ENCODE data around the gene NAP1L1. TPM values are rescaled to one million over a fixed set of nuclear protein-coding genes. Genes with fewer than 3 reads are reported as not detected.

Gene NAP1L1
- total RNA-seq, 2 experiments from 2014 or later: 434 to 655 TPM

DNA sequence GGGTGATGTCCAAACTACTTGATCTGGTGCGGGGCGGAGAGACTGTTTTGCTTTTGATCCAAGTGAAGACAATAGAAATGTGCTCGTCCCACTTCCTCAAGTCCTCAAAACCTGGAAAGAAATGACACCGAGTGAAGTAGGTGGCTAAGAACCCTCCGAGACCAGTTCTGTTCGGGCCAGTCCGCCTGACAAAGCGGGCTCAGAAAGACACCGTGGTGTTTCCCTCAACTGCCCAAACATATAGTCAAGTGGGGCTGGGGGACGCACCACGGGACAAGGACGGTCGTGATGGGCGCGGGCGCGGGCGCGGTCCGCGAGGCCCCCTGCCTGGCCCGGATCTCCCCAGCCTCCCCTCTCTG, 54.5 kb downstream of the NAP1L1 start:
- H3K4me1 Mint-ChIP-seq: peaks cover 63% of the 10 kb centered on the region
- peak overlapping the region; percentile 89 for H3K4me3 Mint-ChIP-seq
- CTCF ChIA-PET: interaction anchor here (0.8 to 7.9 kb wide), 12 partner anchors 9 to 519 kb away, joined by 3 to 86 read pairs (median 12); no protein-coding TSS in a partner anchor
- H3K27me3 Mint-ChIP-seq: peaks cover 4% of the 10 kb centered on the region
- peaks cover 49% of the 10 kb centered on the region for H3K36me3 Mint-ChIP-seq
- ATAC-seq (peak; percentile 1), DNase-seq (peak; percentile 61)
- peak overlapping the region; percentile 97 for H3K27ac Mint-ChIP-seq
- no peaks in the 10 kb centered on the region for H3K9me3 Mint-ChIP-seq (ENCODE audit: low read depth)

DNA sequence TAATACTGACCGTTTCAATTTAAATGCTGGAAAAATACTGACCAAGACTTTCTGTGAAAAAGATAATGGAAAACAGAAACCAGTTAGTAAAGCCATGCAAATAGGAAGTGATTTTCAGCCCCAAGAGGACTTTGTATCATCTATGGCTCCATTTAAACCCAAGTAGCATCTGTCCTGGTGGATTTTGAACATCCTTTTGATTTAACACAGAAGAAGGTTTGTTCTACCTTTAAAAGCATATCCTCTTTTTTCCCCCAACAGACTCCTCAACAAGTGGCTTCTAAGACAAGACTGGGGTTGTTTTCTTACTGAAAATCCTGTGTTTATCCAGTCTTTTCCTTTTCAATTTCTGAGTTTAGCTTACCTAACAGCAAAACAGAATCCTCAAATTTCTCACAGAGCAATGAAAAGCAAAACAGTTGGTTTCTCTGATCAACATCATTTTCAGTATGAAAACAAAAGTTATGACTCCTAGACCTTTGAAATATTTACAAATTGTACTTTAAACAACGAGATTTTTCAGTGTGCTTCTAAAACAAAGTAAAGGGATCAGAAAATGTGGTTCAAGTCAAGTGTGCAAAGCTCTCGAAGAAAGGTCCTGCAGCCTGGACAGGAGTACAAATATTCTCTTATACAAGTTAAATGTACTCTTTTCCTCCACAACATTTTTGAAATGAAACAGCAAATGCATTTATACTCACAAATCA, 55.8 kb downstream of the NAP1L1 start:
- CTCF ChIA-PET: interaction anchor here (0.8 to 7.9 kb wide), 5 partner anchors 8 to 501 kb away, joined by 3 to 86 read pairs (median 3); no protein-coding TSS in a partner anchor
- peaks cover 49% of the 10 kb centered on the region for H3K36me3 Mint-ChIP-seq
- no peak for ATAC-seq

DNA sequence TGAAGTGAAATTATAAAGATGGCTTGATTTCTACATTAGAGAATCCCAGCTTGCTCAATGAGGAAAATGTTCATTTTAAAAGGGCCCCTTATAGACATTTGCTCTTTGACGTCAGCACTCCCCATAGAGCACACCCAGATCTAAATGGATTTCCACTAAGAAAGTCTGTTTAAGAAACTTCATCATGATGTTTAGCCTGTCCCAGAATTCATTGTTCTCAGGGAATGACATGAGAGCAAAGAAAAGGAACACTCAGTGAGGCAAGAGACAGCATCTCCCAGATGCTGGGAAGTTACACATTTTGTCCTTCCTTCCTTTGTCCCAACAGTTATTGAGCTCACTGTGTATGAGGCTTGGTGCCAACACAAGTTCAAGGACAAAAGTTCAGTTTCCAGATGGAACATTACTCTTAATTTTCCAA, 57.8 kb downstream of the NAP1L1 start:
- H3K4me1 Mint-ChIP-seq: peaks cover 64% of the 10 kb centered on the region
- peaks cover 4% of the 10 kb centered on the region for H3K27me3 Mint-ChIP-seq
- no peaks in the 10 kb centered on the region for H3K9me3 Mint-ChIP-seq (ENCODE audit: low read depth)
- H3K27ac Mint-ChIP-seq: peak overlapping the region; percentile 63
- peaks cover 46% of the 10 kb centered on the region for H3K36me3 Mint-ChIP-seq
- CTCF ChIA-PET: no interaction called here
- peak overlapping the region; percentile 29 for H3K4me3 Mint-ChIP-seq
- no peak for DNase-seq
- no peak for ATAC-seq

More for the DNA sequence above, 55.8 kb downstream of the NAP1L1 start:
- Mint-ChIP-seq H3K9me3 (ENCODE audit: low read depth) (no peaks in the 10 kb centered on the region), H3K27me3 (peaks cover 4% of the 10 kb centered on the region), H3K4me1 (peaks cover 65% of the 10 kb centered on the region), H3K27ac (peak overlapping the region; percentile 71), H3K4me3 (peak overlapping the region; percentile 89)
- DNase-seq: no peak

DNA sequence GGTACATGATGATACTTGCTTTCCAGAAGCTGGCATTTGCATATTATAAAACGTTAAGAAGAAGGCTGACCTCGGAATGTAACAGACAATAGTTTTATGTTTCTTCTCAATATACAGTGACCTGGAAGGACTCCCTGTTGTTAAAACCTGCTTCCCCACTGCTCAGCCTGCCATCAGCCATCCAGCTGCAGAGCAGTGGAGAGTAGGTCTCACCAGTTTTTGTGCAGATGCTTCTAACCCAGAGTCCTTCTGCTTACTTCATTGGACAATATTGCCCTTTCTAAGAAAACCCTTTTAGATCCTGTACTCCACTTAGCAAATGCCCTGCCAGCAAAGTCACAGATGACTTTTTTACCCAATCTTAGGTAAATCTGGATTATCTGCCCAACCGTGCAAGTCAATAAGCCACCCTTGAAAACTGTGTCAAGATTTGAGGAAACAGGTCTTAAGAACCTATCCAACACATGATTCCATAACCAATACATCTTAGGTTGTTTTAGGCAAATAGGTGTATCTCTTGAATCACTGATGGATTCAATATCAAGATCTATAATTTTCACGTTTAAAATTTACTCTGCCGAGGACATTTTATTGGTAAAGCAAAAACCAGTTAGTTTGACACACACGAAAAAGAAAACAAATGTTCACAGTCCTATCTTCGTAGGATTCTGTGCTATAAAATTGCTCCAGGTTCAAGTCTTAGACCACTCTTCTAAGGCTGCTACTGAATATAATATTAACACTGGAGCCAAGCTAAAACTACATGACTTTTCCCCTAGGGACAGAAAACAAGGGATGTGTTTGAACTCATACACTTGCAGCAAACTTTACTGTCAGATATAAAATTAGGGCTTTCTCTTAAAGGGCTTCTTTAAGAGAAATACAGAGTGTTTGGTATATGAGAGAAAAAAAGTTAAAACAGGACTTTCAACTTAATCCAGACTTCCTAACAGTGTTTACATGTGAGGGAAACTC, 58.6 kb downstream of the NAP1L1 start:
- Mint-ChIP-seq H3K4me1 (peaks cover 71% of the 10 kb centered on the region), H3K36me3 (peaks cover 46% of the 10 kb centered on the region), H3K4me3 (no peak overlapping the region), H3K9me3 (ENCODE audit: low read depth) (no peaks in the 10 kb centered on the region), H3K27me3 (peaks cover 4% of the 10 kb centered on the region), H3K27ac (peak overlapping the region; percentile 48)
- ATAC-seq: no peak
- DNase-seq: no peak
- CTCF ChIA-PET: interaction anchor here (1.4 to 2.3 kb wide), 3 partner anchors 89 to 209 kb away, joined by 3 to 5 read pairs (median 4); no protein-coding TSS in a partner anchor

DNA sequence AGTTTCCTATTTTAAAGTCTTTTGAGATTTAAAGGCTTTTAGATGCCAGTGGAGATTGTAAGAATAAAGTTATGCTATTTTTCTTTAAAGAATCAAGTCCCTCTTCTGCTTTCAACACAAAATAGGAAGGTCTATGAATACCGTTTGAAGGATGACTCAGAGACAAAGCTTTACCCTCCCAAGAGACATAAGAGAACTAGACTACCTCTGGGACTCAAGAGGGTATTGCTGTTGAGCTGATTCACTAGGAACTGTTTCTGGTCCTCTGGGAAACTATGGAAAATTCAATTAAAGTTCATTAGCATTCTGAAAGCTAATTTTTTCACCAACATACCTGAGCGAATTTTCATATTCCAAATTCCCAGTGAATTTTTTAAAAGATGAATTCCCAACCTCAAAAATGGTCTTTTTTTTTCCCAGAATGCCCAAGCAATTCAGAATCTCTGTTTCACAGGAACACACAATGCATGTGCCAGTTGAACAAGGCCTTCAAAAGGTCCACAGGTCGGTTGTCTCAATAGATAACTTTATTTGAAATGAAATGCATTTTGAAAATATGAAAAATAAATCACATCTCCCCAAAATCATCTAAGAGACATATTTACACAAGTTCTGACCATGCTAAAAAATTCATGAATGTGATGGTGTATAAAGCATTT, 59.4 kb downstream of the NAP1L1 start:
- Mint-ChIP-seq H3K9me3 (ENCODE audit: low read depth) (no peaks in the 10 kb centered on the region), H3K36me3 (peaks cover 38% of the 10 kb centered on the region), H3K27ac (peak overlapping the region; percentile 48), H3K27me3 (no peaks in the 10 kb centered on the region), H3K4me3 (no peak overlapping the region), H3K4me1 (peaks cover 73% of the 10 kb centered on the region)
- CTCF ChIA-PET: interaction anchor here (1.4 to 2.3 kb wide), 3 partner anchors 88 to 208 kb away, joined by 3 to 5 read pairs (median 4); no protein-coding TSS in a partner anchor
- DNase-seq: no peak
- ATAC-seq: no peak

DNA sequence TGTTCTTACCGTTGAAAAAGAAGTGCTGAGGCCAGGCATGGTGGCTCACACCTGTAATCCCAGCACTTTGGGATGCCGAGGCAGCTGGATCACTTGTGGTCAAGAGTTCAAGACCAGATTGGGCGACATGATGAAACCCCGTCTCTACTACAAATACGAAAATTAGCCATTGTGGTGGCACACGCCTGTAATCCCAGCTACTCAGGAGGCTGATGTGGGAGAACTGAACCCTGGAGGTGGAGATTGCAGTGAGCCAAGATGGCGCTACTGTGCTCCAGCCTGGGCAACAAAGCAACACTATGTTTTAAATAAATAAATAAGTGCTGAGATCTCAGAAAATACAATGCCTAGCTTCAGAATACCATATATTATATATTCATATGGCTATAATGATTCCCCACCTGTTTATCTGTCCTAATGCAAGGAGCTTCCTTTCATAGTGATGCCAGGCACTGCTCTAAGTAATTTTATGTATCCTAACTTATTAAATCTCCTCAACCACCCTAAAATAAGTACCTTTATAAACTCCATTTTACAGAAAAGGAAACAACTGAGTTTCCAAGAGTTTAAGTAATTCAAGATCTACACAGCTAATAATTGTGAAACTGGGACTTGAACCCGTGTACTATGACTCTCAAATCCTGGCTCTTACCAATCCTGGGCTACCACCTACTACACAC, 60.2 kb downstream of the NAP1L1 start:
- peaks cover 31% of the 10 kb centered on the region for H3K36me3 Mint-ChIP-seq
- ATAC-seq (no peak), DNase-seq (no peak)
- peak overlapping the region; percentile 7 for H3K27ac Mint-ChIP-seq
- peaks cover 80% of the 10 kb centered on the region for H3K4me1 Mint-ChIP-seq
- CTCF ChIA-PET: interaction anchor here (1.4 to 6.0 kb wide), 5 partner anchors 8 to 207 kb away, joined by 3 to 86 read pairs (median 4); partner anchors contain the start of gene PHLDA1
- H3K4me3 Mint-ChIP-seq: no peak overlapping the region
- no peaks in the 10 kb centered on the region for H3K9me3 Mint-ChIP-seq (ENCODE audit: low read depth)
- H3K27me3 Mint-ChIP-seq: no peaks in the 10 kb centered on the region

DNA sequence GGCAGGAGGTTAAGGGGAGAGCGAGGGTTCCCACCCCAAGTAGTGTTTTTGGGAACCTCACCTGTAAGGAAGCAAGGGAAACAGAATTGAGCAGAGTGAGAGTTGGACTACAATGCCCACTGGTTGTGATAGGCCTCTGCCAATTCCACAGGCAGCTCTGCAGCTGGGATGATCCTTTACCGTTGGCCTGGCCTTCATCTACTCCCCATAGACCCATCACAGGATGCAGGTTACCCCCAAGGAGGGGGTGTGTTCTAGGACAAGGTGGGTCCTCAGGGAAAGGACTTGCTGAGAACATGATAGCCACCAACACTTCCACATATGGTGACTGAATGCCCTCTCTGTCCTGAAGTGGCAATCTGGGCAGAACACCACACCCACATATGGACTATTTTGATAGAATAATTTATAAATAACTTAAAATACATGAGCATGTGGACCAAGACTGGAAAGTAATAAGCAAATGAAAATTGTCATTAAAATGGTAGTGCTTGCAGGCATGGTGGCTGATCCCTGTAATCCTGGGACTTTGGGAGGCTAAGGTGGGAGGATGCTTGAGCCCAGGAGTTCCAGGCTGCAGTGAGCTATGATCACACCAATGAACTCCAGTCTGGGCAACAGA, 61.3 kb downstream of the NAP1L1 start:
- Mint-ChIP-seq H3K27ac (peak overlapping the region; percentile 47), H3K36me3 (peaks cover 22% of the 10 kb centered on the region), H3K4me1 (peaks cover 81% of the 10 kb centered on the region), H3K27me3 (no peaks in the 10 kb centered on the region), H3K4me3 (no peak overlapping the region), H3K9me3 (ENCODE audit: low read depth) (no peaks in the 10 kb centered on the region)
- ATAC-seq: no peak
- CTCF ChIA-PET: interaction anchor here (1.5 to 6.0 kb wide), 2 partner anchors 9 kb away, joined by 3 to 86 read pairs; partner anchors contain the start of gene PHLDA1
- no peak for DNase-seq

DNA sequence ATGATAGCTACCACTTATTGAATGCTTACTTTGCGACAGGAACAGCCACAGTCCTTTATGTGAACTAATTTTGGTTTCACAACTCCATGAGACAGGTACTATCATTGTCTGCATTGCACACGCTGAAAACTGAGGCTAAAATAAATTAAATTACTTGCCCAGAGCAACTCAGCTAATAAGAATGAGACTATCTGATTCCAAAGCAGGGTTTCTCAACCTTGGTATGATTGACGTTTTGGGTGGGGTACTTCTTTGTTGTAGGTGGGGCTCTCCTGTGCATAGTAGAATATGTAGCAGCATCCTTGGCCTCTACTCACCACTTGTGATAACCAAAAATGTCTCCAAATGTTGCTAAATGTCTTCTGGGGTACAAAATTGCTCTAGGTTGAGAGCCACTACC, 62.0 kb downstream of the NAP1L1 start:
- Mint-ChIP-seq H3K36me3 (peaks cover 20% of the 10 kb centered on the region), H3K27ac (peak overlapping the region; percentile 47), H3K4me1 (peaks cover 81% of the 10 kb centered on the region), H3K27me3 (no peaks in the 10 kb centered on the region), H3K4me3 (no peak overlapping the region), H3K9me3 (ENCODE audit: low read depth) (no peaks in the 10 kb centered on the region)
- CTCF ChIA-PET: interaction anchor here (1.3 to 6.0 kb wide), 3 partner anchors 10 to 44 kb away, joined by 7 to 86 read pairs (median 18); partner anchors contain the start of gene PHLDA1
- ATAC-seq (no peak), DNase-seq (no peak)

DNA sequence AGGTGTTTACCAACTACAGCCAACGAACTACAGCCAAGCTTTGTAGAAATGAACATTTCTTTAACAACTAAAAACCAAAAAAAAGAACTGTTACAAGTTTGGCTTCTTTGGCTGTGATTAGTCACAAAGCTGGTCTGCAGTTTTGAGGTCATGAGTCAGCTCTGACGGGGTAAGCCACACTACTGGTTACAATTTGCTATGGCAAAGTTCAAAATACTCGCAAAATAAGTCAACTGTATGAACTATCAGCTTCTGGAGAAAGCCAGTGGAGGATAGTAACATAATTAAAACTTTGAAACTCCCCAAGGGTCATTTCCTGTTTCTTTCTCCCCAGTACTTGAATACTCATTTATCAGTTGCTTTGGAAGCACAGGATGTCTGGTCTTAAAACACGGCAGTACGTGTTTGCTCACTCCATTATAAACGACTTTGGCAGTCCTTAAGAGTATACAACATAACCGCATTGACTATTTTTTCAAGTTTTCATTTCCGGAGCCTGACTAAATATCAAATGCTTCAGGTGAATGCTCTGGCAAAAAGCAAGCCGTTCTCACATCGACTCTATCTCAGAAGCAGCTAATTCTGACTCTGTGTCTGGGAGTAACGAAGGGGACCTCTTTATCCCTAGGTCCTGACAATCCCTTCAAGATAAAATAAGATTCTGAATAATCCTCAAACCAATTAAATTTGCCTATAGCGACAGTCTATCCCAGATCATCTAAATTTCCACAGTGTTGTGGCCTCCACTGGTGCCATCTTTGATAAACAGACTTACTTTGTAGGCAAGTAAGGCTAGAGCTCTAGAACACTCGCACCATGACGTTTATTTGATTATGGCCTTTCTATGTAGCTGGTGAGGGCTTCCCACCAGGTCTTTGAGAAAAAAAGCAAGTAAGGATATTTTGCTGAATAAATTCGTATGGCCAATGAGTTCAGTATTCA, 63.5 kb downstream of the NAP1L1 start:
- peaks cover 71% of the 10 kb centered on the region for H3K4me1 Mint-ChIP-seq
- DNase-seq: peak; percentile 92
- ATAC-seq: peak; percentile 77
- peak overlapping the region; percentile 66 for H3K4me3 Mint-ChIP-seq
- CTCF ChIA-PET: interaction anchor here (0.8 to 6.0 kb wide), 13 partner anchors 11 to 687 kb away, joined by 3 to 86 read pairs (median 4); partner anchors contain the start of gene PHLDA1
- peaks cover 12% of the 10 kb centered on the region for H3K36me3 Mint-ChIP-seq
- H3K27me3 Mint-ChIP-seq: no peaks in the 10 kb centered on the region
- peaks cover 2% of the 10 kb centered on the region for H3K9me3 Mint-ChIP-seq (ENCODE audit: low read depth)
- H3K27ac Mint-ChIP-seq: peak overlapping the region; percentile 100

DNA sequence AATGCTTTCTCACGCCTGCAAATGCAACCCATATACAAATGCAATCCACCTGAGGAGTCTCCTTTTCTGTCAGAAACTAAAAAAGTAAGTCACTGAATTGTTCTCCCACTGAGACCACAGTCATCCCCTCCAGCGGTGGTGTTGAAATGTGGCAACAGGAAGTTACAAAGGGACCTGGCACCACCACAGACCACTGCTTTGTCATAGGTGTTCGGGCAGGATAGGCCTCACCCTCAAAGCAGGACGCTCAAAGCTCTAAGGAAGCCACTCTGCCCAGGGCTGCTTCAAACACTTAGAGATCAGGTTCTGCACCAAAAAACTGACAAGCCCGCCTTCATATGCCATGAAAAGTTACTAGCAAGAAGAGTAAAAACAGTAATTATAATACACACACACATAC, 64.2 kb downstream of the NAP1L1 start:
- Mint-ChIP-seq H3K4me1 (peaks cover 71% of the 10 kb centered on the region), H3K9me3 (ENCODE audit: low read depth) (peaks cover 2% of the 10 kb centered on the region), H3K27ac (peak overlapping the region; percentile 100), H3K27me3 (no peaks in the 10 kb centered on the region), H3K4me3 (peak overlapping the region; percentile 66), H3K36me3 (peaks cover 11% of the 10 kb centered on the region)
- CTCF ChIA-PET: interaction anchor here (0.8 to 6.0 kb wide), 13 partner anchors 12 to 203 kb away, joined by 3 to 86 read pairs (median 4); partner anchors contain the start of gene PHLDA1
- ATAC-seq (peak; percentile 82), DNase-seq (peak; percentile 98)

DNA sequence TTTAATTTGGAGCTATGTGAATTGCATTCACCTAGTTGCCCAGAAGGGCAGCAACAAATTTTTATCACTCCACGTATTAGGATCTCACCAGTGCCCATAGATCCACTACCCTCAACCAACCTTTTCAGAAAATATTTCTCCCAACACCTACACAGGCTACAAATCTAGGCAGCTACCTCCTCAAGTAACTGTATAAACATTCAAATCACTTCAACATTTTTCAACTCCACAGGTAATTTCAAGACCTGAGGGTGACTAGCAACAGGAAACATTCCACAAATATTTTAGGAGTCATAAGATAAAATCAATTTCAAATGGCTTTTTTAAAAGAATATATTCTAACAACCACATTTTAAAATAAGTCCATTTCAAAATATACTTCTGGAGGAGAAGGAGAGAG, 65.8 kb downstream of the NAP1L1 start:
- Mint-ChIP-seq H3K27ac (peak overlapping the region; percentile 100), H3K27me3 (no peaks in the 10 kb centered on the region), H3K36me3 (peaks cover 13% of the 10 kb centered on the region), H3K9me3 (ENCODE audit: low read depth) (peaks cover 2% of the 10 kb centered on the region), H3K4me3 (no peak overlapping the region), H3K4me1 (peaks cover 66% of the 10 kb centered on the region)
- CTCF ChIA-PET: interaction anchor here (1.1 to 6.0 kb wide), 2 partner anchors 13 to 84 kb away, joined by 3 to 86 read pairs; partner anchors contain the start of gene PHLDA1
- ATAC-seq (no peak), DNase-seq (no peak)

Data from activated CD8-positive, alpha-beta memory T cell treated with anti-CD3 and anti-CD28 coated beads, Interleukin-2, amount 10 ng/mL, durations not matched to agents 7 days and 5 days (primary cell).